ENCODE measurements around the gene TSSK2.

Gene TSSK2

DNA sequence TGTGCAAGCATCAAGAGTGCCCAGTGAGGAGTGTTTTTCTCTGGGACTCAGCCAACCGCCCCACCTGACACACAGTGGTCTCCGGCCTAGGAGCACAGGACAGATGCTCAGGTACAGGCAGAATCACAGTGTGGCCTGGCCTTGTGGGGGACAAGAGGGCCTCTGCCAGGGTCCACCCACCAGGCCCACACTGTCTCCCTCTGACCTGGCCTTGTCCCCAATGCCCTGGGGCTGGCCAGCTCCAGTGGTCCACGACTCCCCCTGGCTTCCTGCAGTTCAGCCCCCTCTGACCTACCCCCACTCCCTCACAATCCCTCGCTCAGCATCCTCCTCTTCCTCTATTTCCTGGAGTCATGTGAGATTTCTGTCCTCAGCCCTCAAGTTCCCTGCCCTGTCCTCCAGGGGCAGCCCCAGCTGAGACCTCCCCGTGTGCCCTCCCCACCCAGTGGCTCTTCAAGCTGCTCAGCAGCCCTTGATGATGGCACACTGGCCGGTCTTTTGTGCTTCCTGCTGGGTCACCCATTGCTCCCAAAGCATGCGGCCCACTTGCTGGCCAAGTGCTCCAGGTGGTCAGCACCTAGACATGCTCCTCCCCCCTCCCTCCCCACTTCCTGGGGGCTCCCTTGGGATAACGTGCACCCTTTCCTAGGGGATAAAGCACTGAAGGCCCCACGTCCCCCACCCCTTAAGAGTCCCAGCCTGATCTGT is 1.7 kb downstream of the TSSK2 start:
- no peaks in the 10 kb centered on the region for H3K9me3 ChIP-seq (ENCODE audit: control insufficient read depth, low read length)
- H3K36me3 ChIP-seq (ENCODE audit: control insufficient read depth, insufficient read depth, low read length), result peaks cover 56% of the 10 kb centered on the region
- H3K4me3 ChIP-seq (ENCODE audit: extremely low read depth, insufficient read depth, low read length, poor library complexity, severe bottlenecking), result no peak overlapping the region
- no peak overlapping the region for H3K27ac ChIP-seq (ENCODE audit: low read depth, low read length, severe bottlenecking)
- 94 to 97% methylated on average over 6 to 7 of the region's 9 CpGs for WGBS, 2 experiments (ENCODE audit: insufficient coverage in 2 of 2)
- no peaks in the 10 kb centered on the region for H3K4me1 ChIP-seq (ENCODE audit: control insufficient read depth, insufficient read depth, low read length, poor library complexity, severe bottlenecking)

DNA sequence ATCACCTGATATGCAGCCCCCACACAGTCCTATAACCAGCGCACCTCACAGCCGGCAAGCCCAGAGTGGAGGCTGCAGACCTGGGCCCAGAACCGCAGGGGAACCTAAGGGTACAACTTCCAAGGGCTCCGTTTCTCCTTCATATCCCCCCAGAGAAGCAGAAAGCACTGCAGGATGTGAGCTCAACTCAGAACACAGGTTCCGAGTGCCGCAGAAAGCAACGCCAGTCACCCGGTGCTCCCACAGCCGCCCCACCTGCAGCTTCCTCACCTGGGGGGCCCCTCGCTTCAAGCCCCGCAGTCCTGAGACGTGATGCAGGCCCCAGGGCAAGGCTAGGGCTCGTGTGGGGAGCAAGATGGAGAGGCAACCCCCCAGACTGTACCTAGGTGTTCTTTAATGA is 2.5 kb downstream of the TSSK2 start:
- WGBS, 2 experiments (ENCODE audit: insufficient coverage in 2 of 2), result 92 to 97% methylated on average over 11 of the region's 13 CpGs
- peaks cover 63% of the 10 kb centered on the region for H3K36me3 ChIP-seq (ENCODE audit: control insufficient read depth, insufficient read depth, low read length)

DNA sequence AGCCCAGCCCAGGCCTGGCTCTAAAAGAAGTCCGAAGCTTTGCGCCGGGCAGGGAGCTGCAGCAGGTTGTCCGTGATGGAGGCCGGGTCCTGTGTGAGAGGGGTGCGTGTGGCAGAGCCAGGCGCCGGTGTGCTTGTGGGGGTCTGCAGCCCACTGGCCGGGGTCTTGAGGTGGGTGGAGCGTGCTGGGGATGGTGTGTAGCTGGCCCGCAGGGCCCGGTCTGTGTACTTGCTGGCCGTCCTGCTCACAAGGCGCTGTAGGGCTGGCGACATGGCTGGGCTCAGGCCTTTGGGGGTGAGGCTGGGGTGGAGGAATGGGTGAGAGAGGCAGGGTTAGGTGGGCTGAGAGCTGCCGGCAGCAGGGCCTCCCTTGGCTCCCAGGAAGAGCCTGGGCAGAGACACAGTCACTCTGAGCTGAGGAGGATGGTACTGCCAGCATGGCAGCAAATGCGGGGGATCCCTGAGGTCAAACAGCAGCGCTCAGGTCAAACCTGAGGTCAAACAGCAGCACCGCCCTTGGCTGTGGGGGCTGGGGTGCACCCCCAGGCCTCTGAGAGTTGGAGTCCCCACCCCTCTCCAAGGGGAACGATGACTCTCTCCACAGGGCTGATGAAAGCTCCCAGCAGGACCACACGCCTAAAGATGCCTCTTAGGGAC is 3.2 kb downstream of the TSSK2 start:
- 96 to 98% methylated on average over 15 to 18 of the region's 21 CpGs for WGBS, 2 experiments (ENCODE audit: insufficient coverage in 2 of 2)
- Histone ChIP-seq H3K4me3 (ENCODE audit: extremely low read depth, insufficient read depth, low read length, poor library complexity, severe bottlenecking) (no peak overlapping the region), H3K36me3 (ENCODE audit: control insufficient read depth, insufficient read depth, low read length) (peaks cover 69% of the 10 kb centered on the region), H3K27ac (ENCODE audit: low read depth, low read length, severe bottlenecking) (no peak overlapping the region), H3K9me3 (ENCODE audit: control insufficient read depth, low read length) (no peaks in the 10 kb centered on the region), H3K4me1 (ENCODE audit: control insufficient read depth, insufficient read depth, low read length, poor library complexity, severe bottlenecking) (no peaks in the 10 kb centered on the region)

More for the DNA sequence above, 2.5 kb downstream of the TSSK2 start:
- Histone ChIP-seq H3K4me3 (ENCODE audit: extremely low read depth, insufficient read depth, low read length, poor library complexity, severe bottlenecking) (no peak overlapping the region), H3K4me1 (ENCODE audit: control insufficient read depth, insufficient read depth, low read length, poor library complexity, severe bottlenecking) (no peaks in the 10 kb centered on the region), H3K27ac (ENCODE audit: low read depth, low read length, severe bottlenecking) (no peak overlapping the region), H3K9me3 (ENCODE audit: control insufficient read depth, low read length) (no peaks in the 10 kb centered on the region)

DNA sequence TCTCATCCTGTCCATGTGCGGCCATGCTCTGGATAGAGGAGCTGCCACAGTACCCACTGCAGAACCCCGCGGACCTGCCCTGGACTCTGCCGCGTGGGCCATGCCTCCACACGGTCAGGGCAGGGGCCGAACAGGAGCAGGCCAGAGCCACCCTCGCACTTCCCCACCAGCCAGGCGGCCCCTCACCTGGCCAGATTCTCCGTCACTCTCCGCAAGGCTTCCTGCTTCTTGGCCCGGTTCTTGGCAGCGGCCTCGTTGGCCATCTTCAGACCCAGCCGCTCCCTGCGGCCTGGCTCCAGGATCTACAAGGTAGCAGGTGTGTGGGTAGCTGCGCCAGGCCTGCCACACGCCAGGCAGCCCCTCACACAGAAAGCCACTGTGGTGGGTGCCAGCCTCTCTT is 3.8 kb downstream of the TSSK2 start:
- no peak overlapping the region for H3K27ac ChIP-seq (ENCODE audit: low read depth, low read length, severe bottlenecking)
- H3K4me3 ChIP-seq (ENCODE audit: extremely low read depth, insufficient read depth, low read length, poor library complexity, severe bottlenecking), result no peak overlapping the region
- 93 to 98% methylated on average over 14 to 17 of the region's 18 CpGs for WGBS, 2 experiments (ENCODE audit: insufficient coverage in 2 of 2)
- H3K36me3 ChIP-seq (ENCODE audit: control insufficient read depth, insufficient read depth, low read length), result peaks cover 75% of the 10 kb centered on the region
- H3K4me1 ChIP-seq (ENCODE audit: control insufficient read depth, insufficient read depth, low read length, poor library complexity, severe bottlenecking), result no peaks in the 10 kb centered on the region
- H3K9me3 ChIP-seq (ENCODE audit: control insufficient read depth, low read length), result no peaks in the 10 kb centered on the region

DNA sequence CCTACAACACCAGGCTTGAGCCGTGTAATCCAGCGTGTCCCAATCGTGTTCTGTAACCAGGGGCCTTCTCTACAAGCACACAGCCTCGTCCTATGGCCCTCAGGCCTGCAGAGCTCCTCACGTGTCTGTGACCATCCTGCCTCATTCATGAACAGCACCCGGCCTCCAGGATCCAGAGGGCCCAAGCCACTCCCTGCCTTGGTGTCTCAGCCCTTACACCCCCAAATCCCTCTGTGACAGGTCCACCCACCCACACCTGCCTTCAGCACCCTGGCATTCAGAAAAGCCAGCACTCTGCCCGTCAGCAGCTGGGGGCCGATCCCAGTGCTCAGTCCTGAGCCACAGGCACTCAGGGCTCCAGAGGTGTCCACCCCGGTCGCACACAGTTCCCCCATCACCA is 5.8 kb downstream of the TSSK2 start:
- Histone ChIP-seq H3K4me3 (ENCODE audit: extremely low read depth, insufficient read depth, low read length, poor library complexity, severe bottlenecking) (no peak overlapping the region), H3K27ac (ENCODE audit: low read depth, low read length, severe bottlenecking) (no peak overlapping the region), H3K9me3 (ENCODE audit: control insufficient read depth, low read length) (no peaks in the 10 kb centered on the region), H3K36me3 (ENCODE audit: control insufficient read depth, insufficient read depth, low read length) (peaks cover 95% of the 10 kb centered on the region), H3K4me1 (ENCODE audit: control insufficient read depth, insufficient read depth, low read length, poor library complexity, severe bottlenecking) (no peaks in the 10 kb centered on the region)
- WGBS, 2 experiments (ENCODE audit: insufficient coverage in 2 of 2), result 88 to 99% methylated on average over 8 to 10 of the region's 10 CpGs

DNA sequence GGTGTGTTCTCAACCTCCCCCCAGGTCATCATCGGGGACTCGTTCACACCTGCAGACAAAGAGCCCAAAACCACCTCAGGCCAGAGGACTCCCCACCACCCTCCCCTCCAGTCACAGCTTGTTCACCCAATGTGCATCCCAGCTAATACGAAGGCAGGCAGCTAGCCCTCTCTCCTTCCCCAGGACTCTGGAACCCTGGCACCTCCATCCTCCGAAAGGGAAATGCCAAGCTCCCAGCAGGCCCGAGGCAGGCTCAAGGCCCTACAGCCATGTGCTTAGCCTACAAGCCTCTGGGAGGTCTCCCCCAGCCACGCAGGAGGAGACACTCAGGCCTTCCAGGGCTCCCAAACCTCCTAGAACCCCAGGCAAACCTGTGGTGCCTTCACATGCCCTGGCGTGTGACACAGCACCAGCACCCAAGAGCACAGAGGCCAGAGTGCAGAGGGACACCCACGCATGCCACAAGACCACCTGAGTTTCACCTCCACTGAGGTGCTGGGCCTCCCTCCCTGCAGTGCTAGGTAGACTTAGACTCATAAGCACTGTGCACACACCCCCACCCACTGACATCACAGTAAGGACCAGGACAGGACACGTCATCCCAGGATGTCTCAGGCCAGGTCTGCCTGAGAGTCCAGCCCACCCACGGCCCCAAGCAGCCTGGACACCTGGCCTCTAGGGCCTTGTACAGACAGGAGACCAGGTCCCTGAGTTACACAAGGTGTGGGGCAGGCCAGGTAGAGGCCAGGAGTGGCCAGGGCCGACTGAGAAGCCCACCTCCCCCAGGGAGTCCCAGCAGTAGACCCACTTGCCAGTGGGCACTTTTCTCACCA is 6.5 kb downstream of the TSSK2 start:
- Histone ChIP-seq H3K9me3 (ENCODE audit: control insufficient read depth, low read length) (no peaks in the 10 kb centered on the region), H3K4me3 (ENCODE audit: extremely low read depth, insufficient read depth, low read length, poor library complexity, severe bottlenecking) (no peak overlapping the region), H3K4me1 (ENCODE audit: control insufficient read depth, insufficient read depth, low read length, poor library complexity, severe bottlenecking) (no peaks in the 10 kb centered on the region), H3K27ac (ENCODE audit: low read depth, low read length, severe bottlenecking) (no peak overlapping the region), H3K36me3 (ENCODE audit: control insufficient read depth, insufficient read depth, low read length) (peaks cover 95% of the 10 kb centered on the region)
- 92 to 95% methylated on average over 10 to 11 of the region's 11 CpGs for WGBS, 2 experiments (ENCODE audit: insufficient coverage in 2 of 2)

DNA sequence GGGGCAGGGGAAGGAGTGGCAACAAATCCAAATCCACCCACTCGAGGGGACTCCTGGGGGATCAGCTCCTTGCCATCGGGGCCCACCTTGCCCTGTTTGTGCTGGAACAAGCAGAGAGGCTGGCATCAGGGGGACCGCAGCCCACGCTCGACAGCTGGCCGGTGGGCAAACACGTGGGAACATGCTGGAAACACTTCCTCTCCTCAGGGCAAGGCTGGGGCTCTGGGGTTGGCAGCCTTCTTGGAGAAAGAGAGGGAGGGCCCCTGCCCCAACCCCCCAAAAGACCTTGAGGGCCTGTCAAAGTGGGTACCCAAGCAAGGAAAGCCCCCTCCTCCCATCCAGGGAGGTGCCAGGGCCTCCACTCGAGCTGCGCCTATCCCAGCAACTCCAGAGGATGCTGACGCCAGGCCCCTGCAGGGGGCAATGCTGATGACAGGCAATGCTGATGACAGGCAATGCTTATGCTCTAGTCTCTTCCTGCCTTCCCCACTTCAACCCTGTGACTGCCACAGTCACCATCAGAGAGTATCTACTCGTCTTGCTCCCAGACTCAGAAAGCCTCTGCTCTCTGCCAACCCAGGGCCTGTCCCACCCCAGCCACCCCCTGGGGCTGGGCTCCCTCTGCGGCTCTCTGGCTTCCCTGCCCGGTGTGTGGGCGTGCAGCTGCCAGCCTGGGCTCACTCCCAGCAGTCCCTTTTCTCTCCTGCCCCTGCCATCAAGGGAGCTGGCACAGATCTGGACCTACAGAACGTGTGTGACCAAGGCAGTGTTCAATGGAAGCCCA is 7.3 kb downstream of the TSSK2 start:
- Histone ChIP-seq H3K4me3 (ENCODE audit: extremely low read depth, insufficient read depth, low read length, poor library complexity, severe bottlenecking) (no peak overlapping the region), H3K4me1 (ENCODE audit: control insufficient read depth, insufficient read depth, low read length, poor library complexity, severe bottlenecking) (no peaks in the 10 kb centered on the region), H3K27ac (ENCODE audit: low read depth, low read length, severe bottlenecking) (no peak overlapping the region), H3K9me3 (ENCODE audit: control insufficient read depth, low read length) (no peaks in the 10 kb centered on the region), H3K36me3 (ENCODE audit: control insufficient read depth, insufficient read depth, low read length) (peaks cover 90% of the 10 kb centered on the region)
- WGBS, 2 experiments (ENCODE audit: insufficient coverage in 2 of 2), result 80 to 95% methylated on average over 5 to 13 of the region's 15 CpGs

DNA sequence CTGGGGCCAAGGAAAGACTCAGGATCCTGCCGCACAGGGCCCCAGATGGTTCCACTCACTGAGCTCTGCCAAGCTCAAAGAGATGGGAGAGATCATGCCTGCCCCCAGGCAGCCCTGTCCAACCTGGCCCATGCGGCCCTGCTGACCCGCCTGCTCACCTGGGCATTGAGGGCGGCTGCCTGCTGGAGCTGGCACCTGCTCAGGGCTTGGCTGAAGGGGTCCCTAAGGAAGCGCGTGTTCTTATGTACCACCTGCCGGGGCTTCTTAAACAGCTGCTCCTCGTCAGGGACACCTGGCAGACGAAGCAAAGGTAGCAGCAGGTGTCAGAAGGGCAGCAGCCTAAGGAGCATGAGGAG is 7.9 kb downstream of the TSSK2 start:
- Histone ChIP-seq H3K36me3 (ENCODE audit: control insufficient read depth, insufficient read depth, low read length) (peaks cover 84% of the 10 kb centered on the region), H3K4me3 (ENCODE audit: extremely low read depth, insufficient read depth, low read length, poor library complexity, severe bottlenecking) (no peak overlapping the region), H3K27ac (ENCODE audit: low read depth, low read length, severe bottlenecking) (no peak overlapping the region), H3K4me1 (ENCODE audit: control insufficient read depth, insufficient read depth, low read length, poor library complexity, severe bottlenecking) (no peaks in the 10 kb centered on the region), H3K9me3 (ENCODE audit: control insufficient read depth, low read length) (no peaks in the 10 kb centered on the region)
- WGBS, 2 experiments (ENCODE audit: insufficient coverage in 2 of 2), result 94 to 95% methylated on average over 9 of the region's 9 CpGs

DNA sequence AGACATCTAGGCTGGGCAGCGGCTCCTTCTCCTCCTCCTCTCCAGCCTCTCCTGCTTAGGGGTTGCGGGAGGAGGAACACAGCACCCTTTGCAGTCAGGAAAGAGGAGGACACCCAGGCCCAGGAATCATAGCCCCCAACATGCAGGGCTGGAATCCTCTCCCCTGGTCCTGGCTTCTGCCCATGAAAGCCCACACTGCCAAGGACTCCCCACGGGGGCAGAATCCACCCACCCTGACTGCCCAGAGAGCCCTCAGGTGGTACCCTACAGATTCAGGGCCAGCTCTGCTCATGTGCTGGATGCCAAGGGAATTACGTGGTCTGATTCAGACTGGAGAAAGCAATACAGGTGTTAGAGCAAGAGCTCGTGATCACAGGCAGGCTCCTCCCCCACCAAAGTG is 8.9 kb downstream of the TSSK2 start:
- Histone ChIP-seq H3K27ac (ENCODE audit: low read depth, low read length, severe bottlenecking) (no peak overlapping the region), H3K4me3 (ENCODE audit: extremely low read depth, insufficient read depth, low read length, poor library complexity, severe bottlenecking) (no peak overlapping the region), H3K36me3 (ENCODE audit: control insufficient read depth, insufficient read depth, low read length) (peaks cover 75% of the 10 kb centered on the region), H3K4me1 (ENCODE audit: control insufficient read depth, insufficient read depth, low read length, poor library complexity, severe bottlenecking) (no peaks in the 10 kb centered on the region), H3K9me3 (ENCODE audit: control insufficient read depth, low read length) (no peaks in the 10 kb centered on the region)
- WGBS, 2 experiments (ENCODE audit: insufficient coverage in 2 of 2), result 96% methylated on average over 4 of the region's 5 CpGs

DNA sequence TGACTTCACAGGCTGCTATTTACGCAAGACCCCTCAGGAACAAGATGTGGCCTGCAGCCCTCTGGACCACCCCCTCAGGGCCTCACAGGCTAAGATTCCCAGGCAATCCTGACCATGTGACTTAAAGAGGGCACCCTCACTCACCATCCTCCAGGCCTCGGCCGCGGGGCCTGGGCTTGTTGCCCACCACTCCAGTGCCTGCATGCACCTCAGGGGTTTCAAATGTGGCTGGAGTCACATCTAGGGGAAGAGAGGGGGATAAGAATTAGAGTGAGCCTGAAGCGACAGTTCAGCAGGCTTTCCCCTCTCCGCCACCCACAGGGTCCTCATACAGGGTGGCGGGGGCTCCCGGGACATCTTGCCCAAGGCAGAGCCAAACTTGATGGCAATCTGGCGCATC is 11.3 kb downstream of the TSSK2 start:
- Histone ChIP-seq H3K36me3 (ENCODE audit: control insufficient read depth, insufficient read depth, low read length) (peaks cover 52% of the 10 kb centered on the region), H3K27ac (ENCODE audit: low read depth, low read length, severe bottlenecking) (no peak overlapping the region), H3K9me3 (ENCODE audit: control insufficient read depth, low read length) (no peaks in the 10 kb centered on the region), H3K4me3 (ENCODE audit: extremely low read depth, insufficient read depth, low read length, poor library complexity, severe bottlenecking) (no peak overlapping the region), H3K4me1 (ENCODE audit: control insufficient read depth, insufficient read depth, low read length, poor library complexity, severe bottlenecking) (no peaks in the 10 kb centered on the region)
- 97 to 98% methylated on average over 5 of the region's 9 CpGs for WGBS, 2 experiments (ENCODE audit: insufficient coverage in 2 of 2)

All from mesodermal cell (in vitro differentiated cells).